Ishikawa (cell line): ENCODE measurements around the gene ANXA2.

Experiments
- CEBPB ChIP-seq: IDR thresholded peaks from 2 replicates; pipeline ENCODE4 v1.6.1; 2012
- CREB1 ChIP-seq: IDR thresholded peaks from 2 replicates; pipeline ENCODE4 v1.6.1; 2012; ENCODE audit warnings: low read depth
- EGR1 ChIP-seq: IDR thresholded peaks from 2 replicates; pipeline ENCODE4 v1.6.1; 2012
- EP300 ChIP-seq: IDR thresholded peaks from 2 replicates; pipeline ENCODE4 v1.6.1; 2012; ENCODE audit warnings: borderline replicate concordance
- FOXM1 ChIP-seq: IDR thresholded peaks from 2 replicates; pipeline ENCODE4 v1.6.1; 2012; ENCODE audit warnings: low read depth, borderline replicate concordance
- NFIC ChIP-seq: IDR thresholded peaks from 2 replicates; pipeline ENCODE4 v1.6.1; 2012
- RAD21 ChIP-seq: IDR thresholded peaks from 2 replicates; pipeline ENCODE4 v1.6.1; 2012; ENCODE audit warnings: low read depth
- TAF1 ChIP-seq: IDR thresholded peaks from 2 replicates; pipeline ENCODE4 v1.6.1; 2012; ENCODE audit warnings: low read depth, mild to moderate bottlenecking
- TCF12 ChIP-seq: IDR thresholded peaks from 2 replicates; pipeline ENCODE4 v1.6.1; 2012; ENCODE audit warnings: low read depth
- TEAD4 ChIP-seq: IDR thresholded peaks from 2 replicates; pipeline ENCODE4 v1.6.1; 2012
- YY1 ChIP-seq: IDR thresholded peaks from 2 replicates; pipeline ENCODE4 v1.6.1; 2012; ENCODE audit warnings: low read depth
- ZBTB7A ChIP-seq: IDR thresholded peaks from 2 replicates; pipeline ENCODE4 v1.6.1; 2012; ENCODE audit warnings: low read depth
- TF ChIP-seq, protein P1 (sequence below): IDR thresholded peaks from 2 replicates; pipeline ENCODE4 v1.6.1; 2012; ENCODE audit warnings: low read depth, mild to moderate bottlenecking
- TF ChIP-seq, protein P2 (sequence below): IDR thresholded peaks from 2 replicates; pipeline ENCODE4 v1.6.1; 2012
- TF ChIP-seq, protein P3 (sequence below): IDR thresholded peaks from 2 replicates; pipeline ENCODE4 v1.6.1; 2012

ANXA2 gene

DNA sequence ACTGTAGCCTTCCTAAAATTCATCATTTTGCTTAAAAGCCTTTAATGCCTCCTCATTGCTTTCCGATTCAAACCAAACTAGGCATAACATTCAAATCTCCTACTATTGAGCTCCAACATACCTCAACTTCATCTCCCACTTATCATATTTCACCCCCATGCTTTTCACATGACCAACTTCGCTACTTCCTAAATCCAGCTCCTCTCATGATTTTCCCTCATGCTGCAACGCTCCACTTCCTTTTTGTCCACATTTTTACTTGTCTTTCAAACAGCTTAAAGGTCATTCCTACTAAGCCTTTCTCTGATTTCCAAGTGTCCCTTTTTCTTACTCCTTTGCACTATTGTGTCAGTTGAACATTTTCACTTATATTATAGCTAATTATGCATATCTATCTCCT, 20.3 kb upstream of the ANXA2 start:
- TF ChIP-seq ZBTB7A (no peak), CEBPB (no peak), TCF12 (no peak), FOXM1 (no peak), RAD21 (no peak), EGR1 (no peak), CREB1 (no peak), TAF1 (no peak), NFIC (no peak), TEAD4 (no peak), YY1 (no peak), EP300 (no peak)
- TF ChIP-seq, protein P1, sequence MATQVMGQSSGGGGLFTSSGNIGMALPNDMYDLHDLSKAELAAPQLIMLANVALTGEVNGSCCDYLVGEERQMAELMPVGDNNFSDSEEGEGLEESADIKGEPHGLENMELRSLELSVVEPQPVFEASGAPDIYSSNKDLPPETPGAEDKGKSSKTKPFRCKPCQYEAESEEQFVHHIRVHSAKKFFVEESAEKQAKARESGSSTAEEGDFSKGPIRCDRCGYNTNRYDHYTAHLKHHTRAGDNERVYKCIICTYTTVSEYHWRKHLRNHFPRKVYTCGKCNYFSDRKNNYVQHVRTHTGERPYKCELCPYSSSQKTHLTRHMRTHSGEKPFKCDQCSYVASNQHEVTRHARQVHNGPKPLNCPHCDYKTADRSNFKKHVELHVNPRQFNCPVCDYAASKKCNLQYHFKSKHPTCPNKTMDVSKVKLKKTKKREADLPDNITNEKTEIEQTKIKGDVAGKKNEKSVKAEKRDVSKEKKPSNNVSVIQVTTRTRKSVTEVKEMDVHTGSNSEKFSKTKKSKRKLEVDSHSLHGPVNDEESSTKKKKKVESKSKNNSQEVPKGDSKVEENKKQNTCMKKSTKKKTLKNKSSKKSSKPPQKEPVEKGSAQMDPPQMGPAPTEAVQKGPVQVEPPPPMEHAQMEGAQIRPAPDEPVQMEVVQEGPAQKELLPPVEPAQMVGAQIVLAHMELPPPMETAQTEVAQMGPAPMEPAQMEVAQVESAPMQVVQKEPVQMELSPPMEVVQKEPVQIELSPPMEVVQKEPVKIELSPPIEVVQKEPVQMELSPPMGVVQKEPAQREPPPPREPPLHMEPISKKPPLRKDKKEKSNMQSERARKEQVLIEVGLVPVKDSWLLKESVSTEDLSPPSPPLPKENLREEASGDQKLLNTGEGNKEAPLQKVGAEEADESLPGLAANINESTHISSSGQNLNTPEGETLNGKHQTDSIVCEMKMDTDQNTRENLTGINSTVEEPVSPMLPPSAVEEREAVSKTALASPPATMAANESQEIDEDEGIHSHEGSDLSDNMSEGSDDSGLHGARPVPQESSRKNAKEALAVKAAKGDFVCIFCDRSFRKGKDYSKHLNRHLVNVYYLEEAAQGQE: no peak
- TF ChIP-seq, protein P2, sequence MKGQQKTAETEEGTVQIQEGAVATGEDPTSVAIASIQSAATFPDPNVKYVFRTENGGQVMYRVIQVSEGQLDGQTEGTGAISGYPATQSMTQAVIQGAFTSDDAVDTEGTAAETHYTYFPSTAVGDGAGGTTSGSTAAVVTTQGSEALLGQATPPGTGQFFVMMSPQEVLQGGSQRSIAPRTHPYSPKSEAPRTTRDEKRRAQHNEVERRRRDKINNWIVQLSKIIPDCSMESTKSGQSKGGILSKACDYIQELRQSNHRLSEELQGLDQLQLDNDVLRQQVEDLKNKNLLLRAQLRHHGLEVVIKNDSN: no peak
- TF ChIP-seq, protein P3, sequence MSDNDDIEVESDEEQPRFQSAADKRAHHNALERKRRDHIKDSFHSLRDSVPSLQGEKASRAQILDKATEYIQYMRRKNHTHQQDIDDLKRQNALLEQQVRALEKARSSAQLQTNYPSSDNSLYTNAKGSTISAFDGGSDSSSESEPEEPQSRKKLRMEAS: no peak

DNA sequence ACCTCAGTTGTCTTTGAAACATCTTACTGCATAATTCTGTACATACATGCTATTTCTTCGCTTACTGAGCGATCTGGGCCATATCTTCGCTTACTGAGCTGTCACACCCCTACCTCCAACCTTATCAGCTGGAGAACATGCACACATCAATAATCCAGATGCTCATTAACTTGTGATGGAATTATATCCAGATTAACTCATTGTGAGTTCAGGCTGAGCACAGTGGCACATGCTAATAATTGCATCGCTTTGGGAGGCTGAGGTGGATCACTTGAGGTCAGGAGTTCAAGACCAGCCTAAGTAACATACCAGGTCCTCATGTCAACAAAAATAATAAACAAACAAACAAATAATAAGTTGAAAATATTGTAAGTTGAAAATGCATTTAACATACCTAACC, 19.3 kb upstream of the ANXA2 start:
- no peak for TF ChIP-seq TCF12
- TF ChIP-seq, protein P2: no peak
- no peak for TF ChIP-seq TEAD4
- TF ChIP-seq CREB1: no peak
- TF ChIP-seq FOXM1: no peak
- TF ChIP-seq, protein P3: no peak
- TF ChIP-seq ZBTB7A: no peak
- no peak for TF ChIP-seq NFIC
- no peak for TF ChIP-seq EGR1
- TF ChIP-seq EP300: no peak
- no peak for TF ChIP-seq TAF1
- TF ChIP-seq YY1: no peak
- no peak for TF ChIP-seq CEBPB
- TF ChIP-seq, protein P1: no peak
- no peak for TF ChIP-seq RAD21

DNA sequence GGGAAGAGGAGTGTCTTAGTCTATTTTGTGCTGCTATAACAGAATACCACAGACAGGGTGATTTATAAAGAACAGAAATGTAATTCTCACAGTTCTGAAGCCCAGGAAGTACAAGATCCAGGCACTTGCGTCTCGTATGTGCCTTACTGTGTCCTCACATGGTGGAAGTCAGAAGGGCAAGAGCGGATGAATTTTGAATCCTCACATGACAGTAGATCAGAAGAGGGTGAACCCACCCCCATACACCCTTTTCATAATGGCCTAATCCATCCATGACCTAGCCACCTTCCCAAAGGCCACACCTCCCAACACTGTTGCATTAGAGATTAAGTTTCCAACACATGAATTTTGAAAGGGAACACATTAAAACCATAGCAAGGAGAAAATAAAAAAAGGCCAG, 18.7 kb upstream of the ANXA2 start:
- TF ChIP-seq RAD21 (no peak), TAF1 (no peak), EP300 (no peak), TEAD4 (no peak), YY1 (no peak), CREB1 (no peak), ZBTB7A (no peak), FOXM1 (no peak), CEBPB (no peak), TCF12 (no peak), NFIC (no peak)
- TF ChIP-seq, protein P1: no peak
- TF ChIP-seq, protein P3: no peak

DNA sequence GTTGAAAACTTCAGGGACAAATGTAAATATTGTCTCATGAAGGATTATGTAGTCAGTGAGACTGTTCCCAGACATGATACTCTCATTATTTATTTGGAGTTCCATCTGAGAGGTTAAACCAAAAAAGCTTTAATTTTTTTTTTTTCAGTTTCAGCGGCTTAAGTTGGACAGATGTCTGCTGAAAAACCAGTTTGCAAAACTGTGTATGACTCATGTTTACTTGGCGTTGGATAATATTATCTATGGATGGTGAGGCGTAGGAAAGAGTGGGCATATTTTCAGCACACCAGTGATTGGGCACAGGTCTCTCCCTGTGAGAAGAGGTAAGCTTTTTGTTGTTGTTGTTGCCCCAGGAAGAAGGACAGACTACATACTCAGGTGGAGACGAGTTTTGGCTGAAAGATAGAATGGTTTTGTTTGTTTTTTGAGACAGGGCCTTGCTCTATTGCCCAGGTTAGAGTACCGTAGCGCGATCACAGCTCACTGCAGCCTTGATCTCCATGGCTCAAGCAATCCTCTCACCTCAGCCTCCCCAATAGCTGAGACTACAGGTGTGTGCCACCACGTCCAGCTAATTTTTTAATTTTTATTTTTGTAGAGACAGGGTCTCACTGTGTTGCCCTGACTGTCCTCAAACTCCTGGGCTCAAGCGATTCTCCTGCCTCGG, 16.4 kb upstream of the ANXA2 start:
- no peak for TF ChIP-seq TAF1
- TF ChIP-seq TCF12: no peak
- TF ChIP-seq TEAD4: no peak
- TF ChIP-seq, protein P1: no peak
- TF ChIP-seq ZBTB7A: no peak
- no peak for TF ChIP-seq NFIC
- no peak for TF ChIP-seq EGR1
- no peak for TF ChIP-seq FOXM1
- TF ChIP-seq, protein P2: no peak
- no peak for TF ChIP-seq CEBPB
- TF ChIP-seq RAD21: no peak
- TF ChIP-seq EP300: no peak
- no peak for TF ChIP-seq YY1
- TF ChIP-seq, protein P3: no peak
- no peak for TF ChIP-seq CREB1
